Activated naive CD8-positive, alpha-beta T cell treated with anti-CD3 and anti-CD28 coated beads, Interleukin-2, amount 50 U/mL, for 24 hours (primary cell): ENCODE results near the gene SLIT3.

Experiments
- ATAC-seq: fragments of 150-1000 bp; cut with Tn5 transposase; one replicate; pipeline ENCODE4 v1.10.0; 2021
- DNase-seq: peaks from one replicate; pipeline ENCODE4 v3.0.0; 2021
- H3K27ac Mint-ChIP-seq: one replicate; pipeline ENCODE4 v1.8.0; 2021; ENCODE audit warnings: mild to moderate bottlenecking, mixed read lengths
- H3K27me3 Mint-ChIP-seq: one replicate; pipeline ENCODE4 v1.8.0; 2021; ENCODE audit warnings: mixed read lengths
- H3K36me3 Mint-ChIP-seq: one replicate; pipeline ENCODE4 v1.8.0; 2021; ENCODE audit warnings: low read depth, mixed read lengths
- H3K4me1 Mint-ChIP-seq: one replicate; pipeline ENCODE4 v1.8.0; 2021; ENCODE audit warnings: mixed read lengths
- H3K4me3 Mint-ChIP-seq: one replicate; pipeline ENCODE4 v1.8.0; 2021; ENCODE audit warnings: mild to moderate bottlenecking, moderate library complexity, mixed read lengths
- H3K9me3 Mint-ChIP-seq: one replicate; pipeline ENCODE4 v1.8.0; 2021; ENCODE audit warnings: mixed read lengths

Gene SLIT3

DNA sequence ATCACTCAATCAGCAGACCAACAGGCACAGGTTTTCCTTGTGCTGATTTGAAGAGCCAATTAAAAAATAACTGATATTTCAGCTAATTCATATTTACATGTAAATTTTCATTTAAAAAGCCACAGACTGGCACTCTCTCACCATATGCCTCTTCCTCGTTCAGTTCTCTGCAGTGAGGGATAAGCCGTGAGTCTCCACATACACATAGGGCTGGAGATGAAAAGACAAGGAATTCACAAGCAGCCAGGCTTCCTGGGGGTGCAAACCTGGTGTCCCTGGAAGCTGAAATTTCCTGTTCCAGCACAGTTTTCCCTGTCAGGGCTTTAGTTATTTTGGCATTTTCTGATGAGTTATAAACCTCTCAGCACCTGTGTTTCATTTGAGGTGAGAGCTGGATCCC is 397.9 kb downstream of the SLIT3 start:
- Mint-ChIP-seq H3K4me3 (no peak overlapping the region), H3K4me1 (peaks cover 8% of the 10 kb centered on the region), H3K27me3 (peaks cover 2% of the 10 kb centered on the region), H3K27ac (no peak overlapping the region), H3K36me3 (no peaks in the 10 kb centered on the region), H3K9me3 (no peaks in the 10 kb centered on the region)
- no peak for ATAC-seq
- DNase-seq, result no peak

DNA sequence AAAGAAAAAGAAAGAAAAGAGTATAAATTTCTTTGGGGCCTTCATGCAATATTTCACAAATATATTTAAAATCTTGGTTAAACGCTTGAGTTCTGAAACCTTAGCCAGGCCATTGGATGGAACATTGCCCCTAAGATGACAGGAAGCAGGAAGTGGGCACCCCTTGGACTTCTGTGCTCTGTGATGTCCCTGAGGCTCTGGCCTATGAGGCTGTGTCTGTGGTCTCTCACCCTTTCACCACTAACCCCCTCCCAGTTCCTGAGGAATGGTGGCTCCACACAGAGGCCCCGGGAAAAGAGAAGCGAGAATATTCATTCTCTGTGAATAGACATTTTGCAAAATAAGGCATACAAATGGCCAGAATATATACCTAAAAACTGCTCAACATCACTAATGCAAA is 401.3 kb downstream of the SLIT3 start:
- Mint-ChIP-seq H3K9me3 (no peaks in the 10 kb centered on the region), H3K27ac (no peak overlapping the region), H3K36me3 (no peaks in the 10 kb centered on the region), H3K4me1 (peaks cover 8% of the 10 kb centered on the region), H3K27me3 (peaks cover 2% of the 10 kb centered on the region), H3K4me3 (no peak overlapping the region)
- ATAC-seq (no peak), DNase-seq (no peak)

DNA sequence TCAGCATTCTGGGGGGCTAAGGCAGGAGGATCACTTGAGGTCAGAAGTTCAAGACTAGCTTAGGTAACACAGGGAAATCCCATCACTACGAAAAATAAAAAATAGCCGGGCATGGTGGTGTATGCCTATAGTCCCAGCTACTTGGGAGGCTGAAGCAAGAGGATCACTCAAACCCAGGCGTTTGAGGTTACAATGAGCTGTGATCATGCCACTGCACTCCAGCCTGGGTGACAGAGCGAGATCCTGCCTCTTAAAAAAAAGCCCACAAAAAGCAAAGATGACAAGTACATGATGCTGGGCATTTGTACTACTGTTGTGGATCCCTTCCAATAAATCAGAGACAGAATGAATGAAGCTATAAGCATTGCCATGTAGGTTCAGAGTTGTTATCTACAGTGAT is 401.7 kb downstream of the SLIT3 start:
- Mint-ChIP-seq H3K27me3 (peaks cover 2% of the 10 kb centered on the region), H3K4me3 (no peak overlapping the region), H3K36me3 (no peaks in the 10 kb centered on the region), H3K4me1 (peaks cover 8% of the 10 kb centered on the region), H3K9me3 (no peaks in the 10 kb centered on the region), H3K27ac (no peak overlapping the region)
- DNase-seq, result no peak
- ATAC-seq, result no peak

DNA sequence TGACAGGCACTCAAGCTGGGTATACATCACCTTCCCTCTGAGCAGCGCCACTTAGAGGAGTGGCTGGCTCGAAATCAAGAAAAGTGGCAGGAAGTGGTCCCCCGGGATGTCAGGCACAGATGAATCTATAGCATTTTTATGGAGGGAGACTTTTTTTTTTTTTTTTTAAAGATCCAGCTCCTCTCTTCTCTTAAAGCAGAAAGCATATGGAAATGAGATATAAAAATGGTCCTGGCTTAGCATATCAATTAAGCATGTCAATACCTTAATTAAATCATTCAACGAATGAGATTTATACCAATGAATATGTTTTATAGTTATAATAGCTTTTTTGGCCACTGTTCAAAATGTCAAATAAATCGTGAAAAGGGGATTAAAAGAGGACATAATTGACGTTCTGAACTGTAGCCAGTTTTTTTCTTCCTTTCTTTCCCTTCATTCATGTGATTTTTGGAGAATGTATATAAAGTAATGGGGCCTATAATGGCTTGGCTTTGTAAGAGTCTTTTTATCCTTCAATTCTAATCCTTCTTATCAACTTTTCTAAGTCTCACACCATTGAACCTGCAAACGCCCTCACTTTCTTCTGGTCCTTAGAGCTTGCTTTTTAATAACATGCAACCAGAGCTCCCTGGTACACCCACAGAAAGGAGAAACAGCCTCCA is 402.6 kb downstream of the SLIT3 start:
- ATAC-seq (no peak), DNase-seq (no peak)
- Mint-ChIP-seq H3K9me3 (no peaks in the 10 kb centered on the region), H3K36me3 (no peaks in the 10 kb centered on the region), H3K4me1 (peaks cover 8% of the 10 kb centered on the region), H3K27ac (no peak overlapping the region), H3K4me3 (no peak overlapping the region), H3K27me3 (peaks cover 2% of the 10 kb centered on the region)

DNA sequence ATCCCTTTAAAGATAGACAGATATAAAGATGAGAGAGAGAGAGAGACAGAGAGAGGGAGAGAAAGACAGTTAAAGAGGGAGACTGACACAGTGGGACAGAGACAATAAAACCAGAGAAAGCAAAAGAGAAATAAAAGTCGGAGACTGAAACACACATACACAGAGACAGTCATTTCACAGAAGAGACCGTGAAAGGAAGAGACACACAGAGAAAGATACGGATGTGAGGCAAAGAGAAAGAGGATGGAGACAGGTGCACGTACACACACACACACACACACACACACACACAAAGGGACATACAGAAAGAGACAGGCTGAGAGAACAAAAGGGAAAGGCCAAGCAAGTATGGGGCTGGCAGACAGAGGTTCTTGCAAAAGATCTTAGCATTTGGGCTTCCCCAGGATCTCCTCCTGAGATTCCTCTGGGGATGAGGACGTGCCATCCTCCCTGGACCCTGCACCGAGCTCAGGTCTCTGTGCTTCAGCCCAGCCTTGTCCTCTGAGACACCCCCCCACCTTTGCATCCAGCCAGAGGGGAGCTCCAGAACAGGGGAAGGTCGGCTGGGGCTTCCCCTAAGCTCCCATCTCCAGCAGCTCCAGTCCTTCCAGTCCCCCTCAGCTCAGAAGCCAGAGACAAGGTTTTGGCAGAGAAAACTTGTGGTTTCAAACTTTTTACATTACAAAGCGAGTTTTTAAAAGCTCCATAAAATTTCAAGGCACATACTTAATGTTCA is 403.4 kb downstream of the SLIT3 start:
- Mint-ChIP-seq H3K4me1 (peaks cover 8% of the 10 kb centered on the region), H3K4me3 (no peak overlapping the region), H3K27me3 (no peaks in the 10 kb centered on the region), H3K36me3 (no peaks in the 10 kb centered on the region), H3K27ac (no peak overlapping the region), H3K9me3 (no peaks in the 10 kb centered on the region)
- ATAC-seq (no peak), DNase-seq (no peak)

DNA sequence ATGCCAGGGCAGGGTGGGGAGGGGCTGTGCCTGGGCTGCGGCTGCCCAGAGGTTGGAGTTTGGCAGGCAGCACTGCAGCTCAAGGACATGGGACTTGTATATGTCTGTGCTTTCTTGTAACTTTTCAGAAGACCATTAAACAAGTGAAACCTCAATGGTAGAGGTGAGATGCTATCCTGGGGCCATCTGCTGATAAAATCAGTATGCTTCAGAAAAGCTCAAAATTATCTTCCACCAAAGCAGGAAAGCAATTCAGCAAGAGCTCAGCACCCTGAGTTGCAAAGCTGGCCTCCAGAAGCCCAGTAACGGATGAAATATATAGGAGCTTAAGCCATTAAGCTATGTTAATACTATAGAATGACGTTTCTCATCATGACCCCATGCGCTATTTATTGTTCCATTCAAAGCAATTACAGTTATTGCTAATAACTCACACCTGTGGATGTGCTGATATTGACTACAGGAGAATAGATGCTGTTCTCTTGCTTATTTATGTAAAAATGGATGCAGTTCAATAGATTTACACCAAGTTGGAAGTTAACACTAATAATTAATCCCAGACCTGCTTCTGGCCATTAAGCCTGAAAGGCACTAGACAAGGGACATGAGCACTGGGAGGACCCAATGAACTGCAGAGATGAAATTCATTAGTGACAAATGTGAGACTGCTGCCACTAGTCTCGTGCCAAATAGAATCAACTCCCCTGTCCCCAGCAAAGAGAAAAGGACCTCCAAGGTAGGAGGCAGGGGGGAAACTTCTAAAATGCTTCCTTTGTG is 405.5 kb downstream of the SLIT3 start:
- Mint-ChIP-seq H3K9me3 (no peaks in the 10 kb centered on the region), H3K4me1 (peaks cover 8% of the 10 kb centered on the region), H3K36me3 (no peaks in the 10 kb centered on the region), H3K27me3 (peaks cover 7% of the 10 kb centered on the region), H3K27ac (no peak overlapping the region), H3K4me3 (no peak overlapping the region)
- no peak for DNase-seq
- ATAC-seq, result no peak

DNA sequence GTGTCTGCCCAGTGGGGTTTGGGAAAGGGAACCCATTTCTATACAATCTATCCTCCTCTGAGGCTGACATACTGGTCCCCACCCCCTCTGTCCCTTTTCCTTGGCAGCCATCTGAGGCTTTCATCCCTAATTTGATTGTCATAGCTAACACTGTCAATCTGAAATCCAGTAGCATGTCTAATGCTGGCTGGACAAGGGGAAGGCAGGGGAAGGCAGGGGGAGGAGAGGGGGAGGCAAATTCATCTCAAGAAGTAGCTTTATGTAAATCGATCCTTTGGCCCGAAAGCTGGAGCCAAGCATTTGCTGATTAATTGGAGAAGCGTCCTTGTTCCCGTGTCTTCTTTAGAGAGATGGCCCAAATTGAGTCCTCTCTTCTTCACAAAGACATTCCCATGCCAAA is 407.7 kb downstream of the SLIT3 start:
- no peaks in the 10 kb centered on the region for H3K9me3 Mint-ChIP-seq
- no peak for DNase-seq
- ATAC-seq, result no peak
- H3K36me3 Mint-ChIP-seq, result no peaks in the 10 kb centered on the region
- H3K4me3 Mint-ChIP-seq, result no peak overlapping the region
- H3K4me1 Mint-ChIP-seq, result no peaks in the 10 kb centered on the region
- no peak overlapping the region for H3K27ac Mint-ChIP-seq
- H3K27me3 Mint-ChIP-seq, result peaks cover 7% of the 10 kb centered on the region

DNA sequence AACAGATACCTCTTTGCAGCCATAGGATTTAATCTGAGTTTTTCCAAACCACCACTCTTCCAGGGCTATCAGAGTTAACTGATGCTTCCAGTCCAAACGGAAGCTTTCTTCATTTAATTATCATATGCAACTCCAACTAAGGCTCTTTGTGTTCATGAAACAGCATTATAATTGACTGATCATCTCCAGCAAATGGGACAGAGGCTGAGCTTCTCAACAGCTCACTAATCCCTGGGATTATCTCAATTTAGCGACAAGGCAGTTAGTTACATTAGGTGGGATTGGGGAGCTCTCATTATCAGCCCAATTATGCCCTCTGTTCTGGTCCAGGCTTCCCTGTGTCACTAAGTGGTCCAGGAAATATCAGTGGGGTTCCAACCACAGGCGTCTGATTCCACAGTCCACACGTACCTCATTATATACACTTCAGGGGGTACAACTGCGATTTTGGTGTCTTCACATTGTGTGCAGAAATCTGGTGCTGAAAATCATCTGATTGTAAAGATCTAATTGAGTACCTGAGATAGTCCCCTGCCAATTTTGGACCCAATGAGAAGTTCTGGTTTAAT is 408.2 kb downstream of the SLIT3 start:
- no peaks in the 10 kb centered on the region for H3K36me3 Mint-ChIP-seq
- H3K9me3 Mint-ChIP-seq, result no peaks in the 10 kb centered on the region
- no peak overlapping the region for H3K27ac Mint-ChIP-seq
- ATAC-seq (no peak), DNase-seq (no peak)
- no peak overlapping the region for H3K4me3 Mint-ChIP-seq
- H3K27me3 Mint-ChIP-seq, result peaks cover 7% of the 10 kb centered on the region
- H3K4me1 Mint-ChIP-seq, result no peaks in the 10 kb centered on the region

DNA sequence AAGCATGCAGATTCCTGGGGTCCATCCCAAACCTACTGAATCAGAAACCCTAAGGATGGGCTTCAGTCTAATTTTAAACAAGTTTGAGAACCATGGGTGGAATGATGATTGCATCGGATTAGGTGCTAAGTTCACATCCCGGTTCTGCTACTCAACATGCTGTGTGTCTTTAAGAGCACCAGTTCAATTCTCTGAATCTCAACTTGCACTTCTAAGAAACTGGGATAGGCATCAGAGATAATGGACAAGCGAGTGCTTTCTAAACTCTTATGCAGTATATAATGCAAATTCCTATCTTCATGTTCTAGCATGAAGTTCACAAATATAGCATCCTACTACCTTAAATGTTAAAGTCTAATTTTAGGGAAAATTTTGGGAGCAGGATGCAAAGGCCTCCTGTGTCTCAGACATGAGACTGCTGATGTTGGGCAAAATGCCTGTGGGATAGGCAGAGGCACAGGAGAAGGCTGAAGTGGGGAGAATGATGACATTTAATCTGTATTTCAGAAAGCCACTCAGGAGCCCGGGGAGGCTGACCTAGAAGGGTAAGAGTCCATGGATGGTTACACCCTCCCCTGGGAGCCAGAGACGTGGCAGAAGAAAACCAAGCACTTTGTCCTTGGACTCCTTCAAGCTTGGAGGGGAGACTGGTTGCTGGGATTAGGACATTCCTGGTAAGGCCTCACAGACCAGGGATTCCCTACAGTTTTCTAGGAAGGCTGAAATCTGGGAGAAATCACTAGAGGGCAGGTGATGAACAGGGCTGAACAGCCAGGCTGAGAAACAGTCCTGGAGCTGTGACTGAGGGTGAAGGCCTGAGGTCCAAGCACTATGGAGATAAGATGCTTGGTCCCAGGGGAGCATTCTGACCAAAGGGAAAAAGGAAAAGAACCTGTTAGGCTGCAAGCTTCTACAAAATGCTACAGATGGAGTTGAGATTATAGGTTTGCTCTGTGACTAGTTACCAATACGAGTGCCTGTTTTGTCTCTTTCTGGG is 409.8 kb downstream of the SLIT3 start:
- no peaks in the 10 kb centered on the region for H3K4me1 Mint-ChIP-seq
- no peaks in the 10 kb centered on the region for H3K36me3 Mint-ChIP-seq
- H3K27me3 Mint-ChIP-seq, result peaks cover 7% of the 10 kb centered on the region
- no peak overlapping the region for H3K27ac Mint-ChIP-seq
- DNase-seq (no peak), ATAC-seq (no peak)
- H3K9me3 Mint-ChIP-seq, result no peaks in the 10 kb centered on the region
- H3K4me3 Mint-ChIP-seq, result no peak overlapping the region

DNA sequence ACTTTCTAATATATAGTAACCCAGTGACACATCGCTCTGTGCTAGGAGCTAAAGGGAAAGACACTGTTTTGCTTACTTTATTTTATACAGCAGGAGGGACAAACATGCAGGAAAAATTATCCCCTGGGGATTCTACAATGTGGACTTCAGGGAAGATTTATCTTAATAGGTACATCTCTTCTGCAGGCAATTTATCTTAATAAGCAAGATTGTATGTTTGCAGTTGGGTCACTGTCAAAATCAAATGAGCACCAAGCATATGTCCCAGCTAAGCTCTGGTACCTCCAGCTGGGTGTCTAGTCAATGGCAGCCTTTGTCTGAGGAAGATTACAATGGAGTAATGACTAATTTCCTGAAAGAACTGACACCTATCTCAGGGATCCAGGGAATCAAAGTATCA is 411.9 kb downstream of the SLIT3 start:
- Mint-ChIP-seq H3K27me3 (peaks cover 7% of the 10 kb centered on the region), H3K9me3 (no peaks in the 10 kb centered on the region), H3K36me3 (no peaks in the 10 kb centered on the region), H3K27ac (no peak overlapping the region), H3K4me1 (no peaks in the 10 kb centered on the region), H3K4me3 (no peak overlapping the region)
- ATAC-seq (no peak), DNase-seq (no peak)

DNA sequence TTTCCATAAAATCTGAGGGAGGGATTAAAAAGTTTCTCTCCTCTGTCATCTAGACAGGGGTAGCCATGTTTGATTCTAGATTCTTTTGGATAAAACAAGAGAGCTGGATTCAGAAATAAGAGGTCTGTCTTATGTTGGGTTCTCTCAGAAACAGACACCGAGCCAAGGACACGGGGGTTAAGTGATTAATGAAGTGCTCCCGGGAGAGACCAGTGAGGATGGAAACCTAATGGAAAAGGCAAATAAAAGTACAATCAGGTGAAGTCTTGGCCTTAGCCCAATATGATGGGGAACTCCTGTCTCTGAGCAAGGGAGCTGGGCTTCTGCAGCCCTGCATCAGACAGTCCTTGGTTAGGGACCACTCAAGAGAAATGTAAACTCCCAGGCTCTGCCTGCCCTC is 413.0 kb downstream of the SLIT3 start:
- DNase-seq (no peak), ATAC-seq (no peak)
- Mint-ChIP-seq H3K9me3 (no peaks in the 10 kb centered on the region), H3K27ac (no peak overlapping the region), H3K27me3 (peaks cover 10% of the 10 kb centered on the region), H3K4me3 (no peak overlapping the region), H3K36me3 (no peaks in the 10 kb centered on the region), H3K4me1 (no peaks in the 10 kb centered on the region)

DNA sequence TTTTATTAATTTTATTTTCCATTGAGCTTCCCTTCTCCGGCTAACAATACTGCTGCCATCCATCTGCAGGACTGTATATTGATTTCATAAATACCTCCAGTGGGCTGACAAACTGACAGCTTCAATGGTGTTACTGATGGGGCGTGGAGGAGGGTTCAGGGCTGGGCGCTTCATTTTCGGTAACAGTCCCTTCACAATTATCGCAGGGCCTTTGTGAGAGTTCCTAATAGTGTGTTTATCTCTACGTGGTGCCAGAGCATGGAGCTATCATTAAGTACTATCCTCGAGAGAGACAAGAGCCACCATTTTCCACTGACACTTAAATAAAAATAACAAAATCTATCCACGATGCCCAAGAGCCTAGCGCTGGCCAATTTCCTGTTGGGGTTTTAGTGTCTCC is 414.8 kb downstream of the SLIT3 start:
- DNase-seq (no peak), ATAC-seq (no peak)
- Mint-ChIP-seq H3K27me3 (peaks cover 4% of the 10 kb centered on the region), H3K4me3 (no peak overlapping the region), H3K9me3 (no peaks in the 10 kb centered on the region), H3K4me1 (no peaks in the 10 kb centered on the region), H3K27ac (no peak overlapping the region), H3K36me3 (no peaks in the 10 kb centered on the region)

DNA sequence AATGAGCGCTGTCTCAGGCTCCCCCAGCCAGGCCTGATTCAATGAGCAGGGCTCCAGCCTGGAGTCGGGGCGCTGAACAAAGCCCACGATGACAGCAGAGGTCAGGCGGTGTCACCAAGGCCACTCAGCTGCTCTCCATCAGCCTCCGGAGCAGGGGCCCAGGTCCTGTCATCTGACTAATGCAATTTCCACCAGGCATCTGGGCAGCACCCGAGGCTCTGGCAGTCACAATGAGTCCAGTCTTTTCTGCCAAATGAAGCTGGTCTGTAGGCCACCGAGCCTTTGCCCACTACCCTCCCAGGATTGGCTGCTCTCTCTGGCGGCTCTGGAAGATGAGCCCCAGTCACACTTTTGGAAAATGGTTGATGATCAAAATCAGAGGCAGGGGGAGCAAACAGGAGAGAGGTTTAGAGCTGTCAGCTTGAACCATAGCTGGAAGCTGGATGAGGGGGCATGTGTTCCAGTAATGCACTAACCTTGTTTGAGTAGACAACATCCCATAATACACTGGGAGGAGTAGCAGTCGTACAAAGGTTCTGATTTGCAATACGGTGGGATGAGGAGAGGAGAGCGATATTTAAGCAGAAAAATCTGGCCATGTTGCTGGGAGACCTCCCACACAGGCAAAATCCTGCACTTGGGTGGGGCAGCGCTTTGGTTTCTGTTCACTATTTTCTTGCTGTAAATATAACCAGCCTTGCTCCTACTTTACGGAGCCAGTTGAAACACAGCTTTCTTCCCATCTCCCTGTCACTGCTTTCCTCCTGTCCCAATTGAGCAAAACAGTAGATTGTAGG is 415.4 kb downstream of the SLIT3 start:
- Mint-ChIP-seq H3K27ac (no peak overlapping the region), H3K4me3 (no peak overlapping the region), H3K9me3 (no peaks in the 10 kb centered on the region), H3K36me3 (no peaks in the 10 kb centered on the region), H3K27me3 (peaks cover 4% of the 10 kb centered on the region), H3K4me1 (no peaks in the 10 kb centered on the region)
- ATAC-seq, result no peak
- DNase-seq, result no peak
